BJ (cell line): Measurements from ENCODE around the gene ATP8B4. TPM values are rescaled to one million over a fixed set of nuclear protein-coding genes. Genes with fewer than 3 reads are reported as not detected.

Experiments used
- CTCF ChIA-PET: fragments of 350-600 bp; formaldehyde crosslinking; extraction: SDS; loops from one replicate; lab custom pipeline; 2021; ENCODE audit warnings: antibody characterized with exemption, inconsistent platforms; lab: Yijun Ruan, JAX
- POLR2A ChIA-PET: fragments of 300-600 bp; sonication (Branson Sonifier 250); formaldehyde crosslinking; extraction: SDS; loops from one replicate; lab custom pipeline; 2021; ENCODE audit warnings: antibody characterized with exemption; lab: Charles Lee
- DNase-seq: peaks from one replicate; pipeline ENCODE4 v3.0.0-alpha.2; 2011; ENCODE audit warnings: low read depth
- H3K27me3 ChIP-seq: 2 replicates; pipeline ENCODE4 v1.6.0; 2011; ENCODE audit warnings: low read length; ENCODE audit not compliant: control insufficient read depth, insufficient read depth
- H3K36me3 ChIP-seq: 2 replicates; pipeline ENCODE4 v1.5.1; 2011; ENCODE audit warnings: low read length; ENCODE audit not compliant: control insufficient read depth, insufficient read depth
- H3K4me3 ChIP-seq: 2 replicates; pipeline ENCODE4 v1.5.1; 2011; ENCODE audit warnings: low read depth, mild to moderate bottlenecking, control low read depth, low read length
- CTCF ChIP-seq: IDR thresholded peaks from 2 replicates; pipeline ENCODE4 v1.5.1; 2011; ENCODE audit warnings: low read depth, mild to moderate bottlenecking, control low read depth, inconsistent platforms, low read length, moderate library complexity; ENCODE audit not compliant: insufficient read depth
- polyA plus RNA-seq: library from polyadenylated mRNA; depleted of rRNA; stranded (reverse); fragments of >200 nt; gene quantifications from 2 replicates; pipeline ENCODE4 v1.2.3, GENCODE V29; 2011; rRNA removed
- small RNA-seq: library from RNA; depleted of rRNA; stranded (forward); fragments of <200 nt; gene quantifications from one replicate; pipeline ENCODE3, GENCODE V24; 2012; ENCODE audit warnings: low replicate concordance, low read depth; ENCODE audit not compliant: insufficient read length

Gene ATP8B4
- polyA plus RNA-seq, 1 experiment = 0.23 TPM

GRCh38 chr15:49809894-49810609 lies 309.0 kb downstream of the ATP8B4 start:
- POLR2A ChIA-PET = no interaction called here
- no peaks in the 10 kb centered on the region for H3K36me3 ChIP-seq
- CTCF ChIA-PET = interaction anchor here (0.5 to 1.0 kb wide), 2 partner anchors 8 to 15 kb away, joined by 3 read pairs; no protein-coding TSS in a partner anchor

GRCh38 chr15:49808341-49808740 lies 310.7 kb downstream of the ATP8B4 start:
- ChIA-PET CTCF (no interaction called here), POLR2A (no interaction called here)
- TF ChIP-seq CTCF = no peak
- Histone ChIP-seq H3K4me3 (no peak overlapping the region), H3K36me3 (no peaks in the 10 kb centered on the region), H3K27me3 (no peaks in the 10 kb centered on the region)
- DNase-seq = no peak

More at GRCh38 chr15:49809894-49810609, 309.0 kb downstream of the ATP8B4 start:
- H3K27me3 ChIP-seq = no peaks in the 10 kb centered on the region
- TF ChIP-seq CTCF = no peak
- no peak overlapping the region for H3K4me3 ChIP-seq
- no peak for DNase-seq

Small RNA genes within 50 kb of the gene (small RNA-seq; reads per million reads assigned to genes)
- not detected for gene RNA5SP394

Other genes starting within 250 kb of the ATP8B4 start
- 0.22 and 0.34 TPM in 2 replicates for gene SLC27A2, start 63.0 kb upstream of the ATP8B4 start, polyA plus RNA-seq
- gene HDC, start 146.5 kb upstream of the ATP8B4 start, polyA plus RNA-seq = not detected in 2 replicates
- gene GABPB1, start 236.0 kb upstream of the ATP8B4 start, polyA plus RNA-seq = 17.1 and 21.9 TPM in 2 replicates